Left ventricle myocardium superior (tissue), 1 donor: ENCODE results near the gene FBXL16. TPM values are rescaled to one million over a fixed set of nuclear protein-coding genes. Genes with fewer than 3 reads are reported as not detected.
"Not testable (repeated sequence)": the region's sequence is repeated elsewhere in the genome, so short reads cannot be mapped to it uniquely, and the experiment has no call there.

Experiments
- ATAC-seq: fragments of 200-7000 bp; cut with Tn5 transposase; one replicate; pipeline ENCODE4 v1.9.1; 2020; ENCODE audit warnings: mild to moderate bottlenecking, moderate library complexity
- DNase-seq: peaks from one replicate; pipeline ENCODE4 v3.0.0-alpha.2; 2020
- intact Hi-C: fragments of 100-400 bp; cut with micrococcal nuclease; formaldehyde crosslinking; loops from one replicate; pipeline ENCODE4 v1.11.0; 2022
- total RNA-seq: library from RNA; stranded (reverse); fragmentation: NEBNext Ultra II Directional; extraction: Animal tissue kit (Norgen Biotek cat#: 25700); gene quantifications from one replicate; pipeline ENCODE4 v1.2.1, GENCODE V29; 2021
- donor health status: DM: no; HTN: yes; CAD: no; lungs with severe emphysema.

Gene FBXL16
- total RNA-seq, 1 donor from 2014 or later, result 0.99 TPM

GRCh38 chr16:714079-714478 is 8.5 kb upstream of the FBXL16 start:
- intact Hi-C loops, result no loop called here
- ATAC-seq, result no peak
- DNase-seq, result no peak

GRCh38 chr16:712740-713250 is 7.2 kb upstream of the FBXL16 start:
- intact Hi-C loops, DNase-seq, ATAC-seq: not testable (repeated sequence)

GRCh38 chr16:711548-712320 is 6.1 kb upstream of the FBXL16 start:
- ATAC-seq, result peak; percentile 67
- intact Hi-C loops, result no loop called here
- DNase-seq, result peak; percentile 90

GRCh38 chr16:711084-711483 is 5.5 kb upstream of the FBXL16 start:
- no peak for DNase-seq
- intact Hi-C loops, result no loop called here

GRCh38 chr16:710500-711075 is 5.0 kb upstream of the FBXL16 start:
- DNase-seq, result no peak
- intact Hi-C loops, result no loop called here
- no peak for ATAC-seq

More at GRCh38 chr16:711084-711483, 5.5 kb upstream of the FBXL16 start:
- ATAC-seq, result no peak

- intact Hi-C loops, result no loop called here
- ATAC-seq, result peak; percentile 26
Observed at GRCh38 chr16:709566-710499, 4.2 kb upstream of the FBXL16 start.

GRCh38 chr16:708959-709358 is 3.4 kb upstream of the FBXL16 start:
- ATAC-seq (no peak), DNase-seq (no peak)
- intact Hi-C loops, result no loop called here

More at GRCh38 chr16:709566-710499, 4.2 kb upstream of the FBXL16 start:
- peak; percentile 59 for DNase-seq

GRCh38 chr16:708019-708418 is 2.4 kb upstream of the FBXL16 start:
- intact Hi-C loops, result no loop called here
- ATAC-seq, result no peak
- DNase-seq, result no peak

GRCh38 chr16:707062-707538 is 1.5 kb upstream of the FBXL16 start:
- ATAC-seq, result no peak
- DNase-seq, result no peak
- intact Hi-C loops, result no loop called here

GRCh38 chr16:706189-707061 is 824 bp upstream of the FBXL16 start:
- intact Hi-C loops, result no loop called here
- DNase-seq (no peak), ATAC-seq (no peak)

- intact Hi-C loops, result no loop called here
- ATAC-seq (no peak), DNase-seq (no peak)
Observed at GRCh38 chr16:704552-705380, 835 bp downstream of the FBXL16 start.

GRCh38 chr16:704047-704446 is 1.6 kb downstream of the FBXL16 start:
- intact Hi-C loops, result no loop called here
- no peak for DNase-seq
- ATAC-seq, result no peak

- intact Hi-C loops, result no loop called here
- no peak for ATAC-seq
- DNase-seq, result no peak
Observed at GRCh38 chr16:703406-703805, 2.2 kb downstream of the FBXL16 start.

- DNase-seq (no peak), ATAC-seq (no peak)
- intact Hi-C loops, result no loop called here
Observed at GRCh38 chr16:702341-702740, 3.3 kb downstream of the FBXL16 start.

GRCh38 chr16:700684-701584 is 4.7 kb downstream of the FBXL16 start:
- DNase-seq (peak; percentile 57), ATAC-seq (peak; percentile 78)
- intact Hi-C loops, result no loop called here

- intact Hi-C loops, result no loop called here
- DNase-seq, result no peak
- ATAC-seq, result no peak
Observed at GRCh38 chr16:698911-699671, 6.5 kb downstream of the FBXL16 start.
